KOPT-K1 (cell line): ENCODE results near the gene CELA3B.
"Not testable (repeated sequence)": the region's sequence is repeated elsewhere in the genome, so short reads cannot be mapped to it uniquely, and the experiment has no call there.

Source experiments
- H3K27ac ChIP-seq: fragments of 200-600 bp; sonication (generic); 2 replicates; pipeline ENCODE4 v1.5.1; 2016; ENCODE audit warnings: antibody characterized with exemption, mild to moderate bottlenecking, low read depth, low read length; ENCODE audit not compliant: poor library complexity, severe bottlenecking
- H3K36me3 ChIP-seq: fragments of 200-600 bp; sonication (generic); 2 replicates; pipeline ENCODE4 v1.5.1; 2017; ENCODE audit warnings: antibody characterized with exemption, mild to moderate bottlenecking, low read length, moderate library complexity; ENCODE audit not compliant: insufficient read depth
- H3K9me3 ChIP-seq: fragments of 200-600 bp; sonication (generic); 2 replicates; pipeline ENCODE4 v1.5.1; 2017; ENCODE audit warnings: antibody characterized with exemption, low read length, mild to moderate bottlenecking; ENCODE audit not compliant: insufficient read depth, poor library complexity, severe bottlenecking

The CELA3B gene

DNA sequence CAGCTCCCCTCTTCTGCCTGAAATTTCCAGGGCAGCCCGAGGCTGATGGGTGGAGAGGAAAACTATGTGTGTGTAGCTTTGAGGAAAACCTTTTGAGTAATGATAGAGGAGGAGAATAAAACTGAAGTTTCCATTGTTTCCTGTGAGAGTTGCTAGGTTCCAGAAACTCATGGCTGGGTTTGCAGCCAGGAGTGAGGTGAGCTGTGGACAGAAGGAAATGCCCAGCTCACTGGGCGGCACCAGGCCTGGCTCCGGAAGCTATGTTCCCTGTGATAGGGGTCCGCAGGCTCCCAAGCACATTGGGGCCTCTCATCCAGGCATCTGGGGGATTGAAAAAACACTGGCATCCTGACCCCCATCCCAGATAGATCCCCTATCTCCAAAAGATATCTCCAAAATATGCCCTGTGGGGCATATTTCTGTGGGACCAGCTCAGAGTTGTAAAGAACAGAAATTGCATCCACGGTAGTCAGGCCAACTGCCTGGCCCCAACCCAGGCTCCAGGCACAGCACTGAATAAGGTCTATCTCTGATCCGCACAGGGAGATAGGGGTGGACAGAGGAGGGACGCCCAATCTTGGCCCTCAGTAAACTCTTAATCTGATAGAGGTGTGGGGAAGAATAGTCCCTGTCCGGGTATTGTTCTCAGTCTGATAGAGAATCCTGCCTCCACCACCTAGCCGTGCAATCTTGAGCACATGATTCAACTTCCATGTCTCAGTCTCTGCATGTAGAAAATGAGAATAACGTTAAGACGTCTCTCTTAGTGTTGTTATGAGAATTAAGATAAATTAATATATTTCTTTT is 37.9 kb upstream of the CELA3B start:
- Histone ChIP-seq H3K27ac (no peak overlapping the region), H3K36me3 (no peaks in the 10 kb centered on the region), H3K9me3 (no peaks in the 10 kb centered on the region)

GRCh38 chr1:21939650-21940374 is 37.0 kb upstream of the CELA3B start:
- no peaks in the 10 kb centered on the region for H3K36me3 ChIP-seq
- no peaks in the 10 kb centered on the region for H3K9me3 ChIP-seq
- H3K27ac ChIP-seq = no peak overlapping the region

- Histone ChIP-seq H3K9me3 (no peaks in the 10 kb centered on the region), H3K27ac (no peak overlapping the region), H3K36me3 (no peaks in the 10 kb centered on the region)
Observed at GRCh38 chr1:21940492-21940891, 36.3 kb upstream of the CELA3B start.

GRCh38 chr1:21941370-21941769 is 35.5 kb upstream of the CELA3B start:
- H3K27ac ChIP-seq = no peak overlapping the region
- no peaks in the 10 kb centered on the region for H3K36me3 ChIP-seq
- H3K9me3 ChIP-seq = no peaks in the 10 kb centered on the region

GRCh38 chr1:21942464-21942863 is 34.4 kb upstream of the CELA3B start:
- H3K27ac ChIP-seq = no peak overlapping the region
- no peaks in the 10 kb centered on the region for H3K36me3 ChIP-seq
- no peaks in the 10 kb centered on the region for H3K9me3 ChIP-seq

GRCh38 chr1:21942959-21943640 is 33.7 kb upstream of the CELA3B start:
- not testable (repeated sequence) for H3K27ac ChIP-seq, H3K9me3 ChIP-seq, H3K36me3 ChIP-seq

DNA sequence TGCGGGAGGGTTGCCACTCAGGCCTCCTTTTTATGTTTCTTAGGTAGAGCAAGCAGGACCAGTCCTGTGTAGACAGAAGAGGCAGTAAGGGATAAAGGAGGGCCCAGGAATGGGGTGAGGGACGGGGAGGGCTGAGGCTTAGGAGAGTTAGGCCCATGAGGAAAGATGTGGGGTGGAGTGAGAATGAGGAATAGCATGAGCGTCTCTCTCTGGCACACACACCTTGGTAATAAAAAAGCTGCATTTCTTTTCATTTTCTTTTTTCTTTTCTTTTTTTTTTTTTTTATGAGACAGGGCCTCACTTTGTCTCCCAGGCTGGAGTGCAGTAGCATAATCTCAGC is 32.1 kb upstream of the CELA3B start:
- Histone ChIP-seq H3K36me3 (no peaks in the 10 kb centered on the region), H3K9me3 (no peaks in the 10 kb centered on the region), H3K27ac (no peak overlapping the region)

DNA sequence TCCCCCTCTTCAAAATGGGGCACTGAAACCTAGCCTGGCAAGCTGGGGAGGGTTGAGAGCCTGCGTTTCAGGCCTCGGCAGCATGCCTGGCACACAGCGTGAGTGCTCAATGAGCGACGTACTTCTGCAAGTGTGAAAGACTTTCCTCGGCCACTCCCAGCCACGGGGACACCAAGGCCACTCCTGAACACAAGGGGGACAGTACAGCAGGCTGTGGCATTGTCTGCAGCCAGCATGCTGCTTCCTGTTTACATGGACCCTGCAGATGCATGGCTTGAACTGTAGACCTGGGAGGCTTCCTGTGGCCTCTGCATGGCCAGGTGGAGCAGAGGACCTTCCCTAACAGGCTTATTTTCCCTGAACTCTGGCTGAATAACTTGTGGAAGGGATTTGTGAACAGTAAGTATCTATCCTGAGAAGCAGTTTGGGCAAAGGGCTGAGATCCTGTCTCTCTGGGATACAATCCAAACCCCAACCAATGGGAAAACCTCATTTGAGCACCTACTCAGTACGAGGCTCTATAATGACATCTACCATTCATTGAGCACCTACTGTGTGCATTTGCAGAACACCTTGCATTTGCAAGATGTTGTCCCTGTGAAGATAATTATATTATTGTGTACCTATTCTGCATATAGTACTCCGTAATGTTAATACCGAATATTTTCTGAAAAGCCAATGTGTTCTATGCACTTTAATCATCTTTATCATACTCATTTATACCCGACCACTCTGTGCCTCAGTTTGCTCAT is 29.8 kb upstream of the CELA3B start:
- Histone ChIP-seq H3K36me3 (no peaks in the 10 kb centered on the region), H3K27ac (no peak overlapping the region), H3K9me3 (no peaks in the 10 kb centered on the region)

DNA sequence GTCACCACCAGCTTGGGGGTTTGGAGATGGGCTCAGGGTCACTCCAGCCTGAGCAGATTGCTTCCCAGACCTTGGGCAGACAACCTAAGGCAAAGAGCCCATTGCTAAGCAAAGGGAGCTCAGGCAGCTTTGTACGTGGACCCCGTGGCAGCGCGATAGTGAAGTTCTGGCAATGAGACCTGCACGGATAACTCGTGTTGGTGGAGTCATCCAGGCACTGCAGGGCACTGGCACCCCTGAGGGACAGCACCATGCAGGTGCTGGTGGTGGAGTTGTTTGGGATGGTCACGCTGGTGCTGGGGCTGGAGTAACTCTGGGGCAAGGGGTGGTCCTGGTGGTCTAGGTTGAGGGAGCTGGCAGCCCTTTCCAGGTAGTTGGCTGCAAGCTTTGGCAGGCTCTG is 26.1 kb upstream of the CELA3B start:
- no peaks in the 10 kb centered on the region for H3K36me3 ChIP-seq
- no peaks in the 10 kb centered on the region for H3K9me3 ChIP-seq
- H3K27ac ChIP-seq = no peak overlapping the region

DNA sequence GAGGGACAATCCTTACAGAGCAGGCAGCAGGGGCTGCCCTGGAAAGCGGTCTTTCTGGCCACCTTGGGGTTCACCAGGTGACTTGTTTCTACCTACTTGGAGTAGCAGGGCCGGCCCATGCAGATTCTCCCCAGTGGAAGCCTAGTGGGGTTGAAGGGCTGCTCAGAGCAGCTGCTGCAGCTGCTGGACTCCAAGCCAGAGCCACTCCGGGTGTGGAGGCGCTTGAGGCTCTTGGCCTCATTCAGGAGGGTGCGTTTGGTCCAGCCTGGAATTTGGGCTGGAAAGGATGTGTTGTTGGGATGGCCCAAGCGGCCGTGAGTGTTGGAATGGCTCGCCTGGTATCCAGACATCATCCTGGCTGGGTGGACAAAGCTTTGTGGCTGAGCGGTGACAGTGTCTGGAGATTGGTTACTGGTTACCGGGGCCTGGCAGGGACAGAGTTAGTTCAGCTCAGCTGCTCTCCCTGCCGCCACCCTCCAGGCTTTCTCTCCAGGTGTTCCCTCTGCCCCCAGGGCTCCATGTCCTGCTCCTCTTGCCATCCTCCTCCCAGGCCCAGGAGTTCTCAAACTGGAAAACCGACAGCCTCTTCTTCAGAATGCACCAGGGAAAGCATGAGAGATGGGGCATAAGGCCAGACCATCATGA is 25.5 kb upstream of the CELA3B start:
- Histone ChIP-seq H3K27ac (no peak overlapping the region), H3K9me3 (no peaks in the 10 kb centered on the region), H3K36me3 (no peaks in the 10 kb centered on the region)

DNA sequence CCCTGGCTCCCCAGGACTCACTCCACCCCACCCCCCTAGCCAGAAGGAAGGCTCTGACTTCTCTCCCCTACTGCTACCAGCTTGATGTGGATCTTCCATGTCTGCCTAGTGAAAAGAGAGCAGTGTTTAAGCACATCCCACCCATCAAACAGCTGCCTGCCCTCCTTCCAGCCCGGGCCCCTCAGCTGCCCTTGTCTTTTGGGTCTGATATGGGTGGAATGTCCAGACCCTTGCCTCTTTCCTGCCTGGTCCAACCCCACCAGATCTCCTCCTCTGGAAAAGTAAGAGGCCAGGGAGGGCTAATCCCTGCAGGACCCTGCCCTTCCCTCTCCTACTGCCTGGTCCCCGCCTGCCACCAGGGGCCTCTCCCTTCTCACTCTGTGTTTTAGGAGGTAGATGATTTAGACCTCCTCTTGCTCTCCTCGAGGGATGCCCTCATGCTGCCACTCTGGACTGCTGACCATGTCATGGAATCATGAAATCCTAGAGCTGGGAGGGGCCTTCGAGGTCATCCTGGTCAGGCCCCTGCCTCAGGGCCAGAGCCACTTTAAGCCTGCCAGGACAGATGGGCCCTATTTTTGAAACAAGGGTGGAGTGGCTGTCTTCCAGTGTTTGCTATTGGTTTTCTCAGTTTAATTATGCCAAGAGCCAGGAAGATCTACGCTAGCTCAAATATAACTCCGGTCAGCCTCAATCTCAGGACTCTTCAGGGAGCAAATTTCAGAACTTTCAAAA is 23.9 kb upstream of the CELA3B start:
- Histone ChIP-seq H3K27ac (no peak overlapping the region), H3K9me3 (no peaks in the 10 kb centered on the region), H3K36me3 (no peaks in the 10 kb centered on the region)

DNA sequence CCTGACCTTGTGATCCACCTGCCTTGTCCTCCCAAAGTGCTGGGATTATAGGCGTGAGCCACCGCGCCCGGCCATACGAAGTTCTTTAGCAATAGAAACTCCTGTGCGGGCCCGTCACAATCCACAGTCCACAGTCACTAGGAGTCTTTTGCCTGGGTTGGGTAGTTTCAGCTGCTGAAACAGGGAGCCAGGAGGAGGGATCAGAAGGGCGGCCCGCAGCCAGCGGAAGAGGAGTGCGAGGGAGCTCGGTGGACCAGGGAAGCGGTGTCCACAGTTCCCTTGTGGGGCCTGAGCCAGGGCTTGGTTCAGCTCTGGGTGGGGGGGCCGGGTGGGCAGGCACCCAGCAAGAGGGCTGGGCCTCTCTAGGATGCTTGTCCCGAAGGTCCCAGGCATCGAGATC is 21.8 kb upstream of the CELA3B start:
- H3K27ac ChIP-seq = no peak overlapping the region
- no peaks in the 10 kb centered on the region for H3K9me3 ChIP-seq
- H3K36me3 ChIP-seq = no peaks in the 10 kb centered on the region

DNA sequence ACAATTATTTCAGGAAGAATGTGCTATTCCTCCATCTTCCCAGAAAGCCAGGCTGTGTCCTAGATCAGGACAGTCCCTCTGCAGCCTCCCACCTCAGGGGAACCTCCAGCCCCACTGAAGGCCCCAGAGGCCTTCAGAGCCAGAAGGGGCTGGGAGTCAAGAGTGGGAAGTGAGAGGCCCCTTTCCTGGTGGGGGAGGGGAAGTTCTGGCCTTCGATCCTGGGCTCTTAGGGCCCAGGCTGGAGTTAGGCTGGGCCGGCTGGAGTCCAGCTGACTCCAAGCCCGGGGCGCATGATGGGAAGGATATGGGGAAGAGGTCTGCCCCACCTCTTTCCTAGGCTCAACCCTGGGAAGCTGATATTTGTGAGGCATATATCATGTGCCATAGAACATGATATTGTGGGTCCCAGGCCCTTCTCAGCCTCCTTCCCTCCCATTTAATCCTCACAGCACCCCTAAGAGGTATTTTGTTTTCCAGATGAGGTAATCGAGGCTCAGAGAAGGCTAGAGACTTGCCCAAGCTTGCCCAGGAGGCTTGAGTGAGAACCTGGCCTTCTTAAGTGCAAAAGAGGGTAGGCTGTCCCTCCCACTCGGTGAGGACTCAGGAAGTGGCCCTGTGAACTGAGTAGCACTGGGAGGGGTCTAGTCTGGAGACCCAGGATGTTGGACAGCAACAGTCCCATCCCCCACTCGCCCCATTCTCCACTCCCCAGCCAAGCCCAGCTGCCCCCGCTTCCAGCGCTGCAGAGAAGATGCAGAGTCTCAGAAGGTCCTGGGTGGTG is 21.1 kb upstream of the CELA3B start:
- no peak overlapping the region for H3K27ac ChIP-seq
- H3K36me3 ChIP-seq = no peaks in the 10 kb centered on the region

More for the DNA sequence above, 21.1 kb upstream of the CELA3B start:
- H3K9me3 ChIP-seq = no peaks in the 10 kb centered on the region
